Stimulated activated CD4-positive, alpha-beta T cell treated with anti-CD3 and anti-CD28 coated beads, Interleukin-15, amount 100 ng/mL, for 48 hours (primary cell): Measurements from ENCODE around the gene POLD3.
"Not testable (repeated sequence)": the region's sequence is repeated elsewhere in the genome, so short reads cannot be mapped to it uniquely, and the experiment has no call there.

Source experiments
- DNase-seq, 2 donors: peaks; one replicate each; pipeline ENCODE4 v3.0.0-alpha.2; 2020; ENCODE audit warnings: low read depth in 2 of 2

POLD3 gene

DNA sequence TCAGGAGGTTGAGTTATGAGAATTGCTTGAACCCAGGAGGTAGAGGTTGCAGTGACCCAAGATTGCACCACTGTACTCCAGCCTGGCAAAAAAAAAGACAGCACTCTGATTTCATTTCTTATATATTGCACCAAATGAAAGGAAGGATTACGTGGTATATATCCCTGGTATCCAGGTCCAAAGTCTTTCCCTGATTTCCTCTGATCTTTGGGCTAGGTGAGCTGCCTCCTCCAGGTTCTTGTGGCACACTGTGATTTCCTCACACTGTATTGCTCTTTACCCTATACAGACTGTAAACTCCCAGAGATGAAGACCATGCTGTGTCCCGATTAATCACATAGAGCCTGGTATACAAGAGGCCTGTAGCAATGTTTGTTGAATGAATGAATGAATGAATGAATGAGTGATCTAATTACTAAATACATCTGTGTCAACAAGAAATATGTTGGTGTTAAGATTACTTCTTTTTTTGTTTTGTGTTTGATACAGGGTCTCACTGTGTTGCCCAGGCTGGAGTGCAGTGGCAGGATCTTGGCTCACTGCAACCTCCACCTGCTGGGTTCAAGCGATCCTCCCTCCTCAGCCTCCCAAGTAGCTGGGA lies 9.3 kb upstream of the POLD3 start:
- no peak for DNase-seq

- DNase-seq = not testable (repeated sequence)
Measured at GRCh38 chr11:74590492-74590891, 1.9 kb upstream of the POLD3 start.

GRCh38 chr11:74592063-74592440 lies 330 bp upstream of the POLD3 start:
- DNase-seq = no peak

- DNase-seq = no peak
Measured at GRCh38 chr11:74593463-74593862, 1.1 kb downstream of the POLD3 start.

- no peak for DNase-seq
Measured at GRCh38 chr11:74602637-74603556, 10.5 kb downstream of the POLD3 start.

- no peak for DNase-seq
Measured at GRCh38 chr11:74603845-74604244, 11.5 kb downstream of the POLD3 start.

DNA sequence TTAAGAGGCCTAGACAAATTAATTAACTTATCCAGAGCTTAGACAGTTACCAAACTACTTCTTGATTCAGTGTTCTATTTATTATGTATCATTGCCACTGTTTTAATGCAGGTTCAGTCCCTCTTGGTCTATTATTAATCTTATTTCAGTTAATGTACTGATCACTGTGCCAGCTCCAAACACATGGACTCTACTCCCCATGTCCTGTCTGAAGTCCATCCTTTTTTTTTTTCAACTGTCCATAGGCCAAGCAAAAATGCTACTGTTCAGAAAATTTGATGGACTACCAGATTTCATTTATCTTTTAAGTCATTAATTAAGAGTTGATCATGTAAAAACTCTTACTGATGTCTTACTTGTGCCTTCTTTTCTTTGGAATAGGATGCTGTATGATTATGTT lies 11.9 kb downstream of the POLD3 start:
- no peak for DNase-seq

DNA sequence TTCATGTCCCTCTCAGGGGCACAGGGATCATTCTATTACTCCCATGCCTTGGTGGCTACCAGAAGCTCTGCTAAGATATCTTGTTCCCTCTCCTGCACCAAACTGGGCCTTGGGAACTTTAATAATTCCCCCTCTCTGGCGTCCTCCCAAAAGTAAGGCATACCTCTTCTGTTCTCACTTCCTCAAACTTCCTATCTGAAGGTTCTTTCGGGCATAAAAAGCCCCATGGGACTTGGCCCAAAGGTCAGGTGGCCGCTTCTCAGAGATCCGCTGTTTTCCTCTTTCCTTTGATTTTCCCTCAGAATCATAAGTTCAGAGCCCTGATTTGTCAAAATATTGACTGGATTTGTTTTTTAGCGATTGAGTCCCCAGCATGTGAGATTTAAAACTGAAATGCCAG lies 13.0 kb downstream of the POLD3 start:
- DNase-seq = no peak

- DNase-seq = no peak
Measured at GRCh38 chr11:74608431-74608830, 16.0 kb downstream of the POLD3 start.

- DNase-seq = no peak
Measured at GRCh38 chr11:74611369-74611861, 19.0 kb downstream of the POLD3 start.

DNA sequence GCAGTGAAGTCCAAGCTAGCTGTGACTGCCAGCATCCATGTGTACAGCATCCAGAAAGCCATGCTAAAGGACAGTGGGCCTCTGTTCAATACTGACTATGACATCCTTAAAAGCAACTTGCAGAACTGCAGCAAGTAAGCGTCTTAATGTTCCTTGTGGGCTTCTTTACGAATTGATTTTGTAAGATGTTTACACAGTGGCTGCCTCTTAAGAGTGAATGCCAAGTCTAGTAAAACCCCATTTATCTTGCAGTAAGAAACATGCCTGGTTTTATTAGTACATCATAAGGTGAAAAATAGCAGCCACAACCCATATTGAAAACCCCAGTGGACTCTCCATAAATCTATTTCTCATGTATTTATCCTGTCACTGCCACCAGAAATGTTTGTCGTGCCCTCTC lies 20.5 kb downstream of the POLD3 start:
- DNase-seq = no peak

DNA sequence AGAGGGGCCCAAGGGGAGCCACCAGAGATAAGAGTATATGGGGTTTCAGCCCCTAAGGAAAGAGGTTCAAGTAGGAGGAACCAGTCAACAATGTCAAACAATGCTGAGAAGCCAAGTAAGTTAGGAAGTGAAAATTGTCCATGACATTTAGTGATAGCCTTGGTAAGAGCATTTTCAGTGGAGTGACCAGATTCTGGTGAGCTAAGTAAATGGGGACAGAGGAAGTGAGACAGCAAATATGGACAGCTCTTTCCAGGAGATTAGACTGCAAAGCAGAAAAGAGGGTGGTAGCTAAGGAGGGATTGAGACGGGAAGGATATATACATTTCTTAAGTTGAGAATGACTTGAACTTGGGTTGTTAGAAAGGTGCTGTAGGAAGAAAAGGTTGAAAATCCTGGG lies 22.9 kb downstream of the POLD3 start:
- no peak for DNase-seq

DNA sequence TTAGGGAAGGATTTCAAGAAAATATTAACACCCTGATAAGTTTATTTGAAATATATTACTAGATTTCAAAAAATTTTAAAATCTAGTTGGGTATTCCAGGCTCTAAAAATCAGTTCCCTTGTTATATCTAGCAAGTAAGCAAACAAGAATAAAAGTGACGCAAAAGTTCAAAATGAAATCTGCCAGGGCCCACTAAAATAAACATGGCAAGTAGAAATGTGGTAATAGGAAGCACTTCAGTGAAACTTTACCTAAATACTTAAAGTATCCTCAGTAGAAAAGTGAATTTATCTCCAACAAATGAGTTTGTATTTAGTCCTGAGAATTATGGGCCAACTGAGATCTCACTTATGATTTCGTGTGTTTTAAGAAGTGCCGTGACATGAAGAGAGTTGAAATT lies 23.6 kb downstream of the POLD3 start:
- DNase-seq = no peak

DNA sequence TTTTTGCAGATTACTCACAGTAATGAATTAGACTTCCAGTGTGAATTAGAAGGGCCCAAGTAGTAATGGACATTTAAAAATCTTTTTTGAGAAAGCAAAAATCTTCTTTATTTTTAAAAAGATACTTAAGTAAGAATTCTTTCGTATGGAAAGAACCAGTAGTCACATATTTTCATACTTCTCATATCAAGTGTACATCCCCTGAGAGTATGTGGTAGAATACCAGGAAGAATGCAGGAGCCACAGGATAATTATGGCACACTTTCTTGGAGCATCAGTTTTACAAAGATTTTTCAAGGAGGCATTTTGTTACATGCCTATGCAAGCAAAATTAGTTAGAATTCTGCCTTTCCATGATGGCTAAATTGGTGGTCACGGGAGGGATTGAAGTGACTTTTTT lies 28.1 kb downstream of the POLD3 start:
- DNase-seq = no peak

GRCh38 chr11:74626130-74626529 lies 33.7 kb downstream of the POLD3 start:
- no peak for DNase-seq

- DNase-seq = no peak
Measured at GRCh38 chr11:74626604-74627003, 34.2 kb downstream of the POLD3 start.

DNA sequence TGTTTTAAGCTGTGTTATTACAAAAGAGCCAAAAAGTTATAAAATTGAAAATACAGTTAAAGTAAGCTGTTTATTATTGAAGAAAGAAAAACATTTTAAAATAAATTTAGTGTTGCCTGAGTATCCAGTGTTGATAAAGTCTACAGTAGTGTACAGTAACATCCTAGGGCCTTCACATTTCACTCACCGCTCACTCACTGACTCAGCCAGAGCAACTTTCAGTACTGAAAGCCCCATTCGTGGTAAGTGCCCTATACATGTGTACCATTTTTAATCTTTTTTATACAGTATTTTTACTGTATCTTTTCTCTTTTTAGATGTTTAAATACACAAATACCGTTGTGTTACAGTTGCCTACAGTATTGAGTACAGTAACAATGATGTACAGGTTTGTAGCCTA lies 35.0 kb downstream of the POLD3 start:
- no peak for DNase-seq

DNA sequence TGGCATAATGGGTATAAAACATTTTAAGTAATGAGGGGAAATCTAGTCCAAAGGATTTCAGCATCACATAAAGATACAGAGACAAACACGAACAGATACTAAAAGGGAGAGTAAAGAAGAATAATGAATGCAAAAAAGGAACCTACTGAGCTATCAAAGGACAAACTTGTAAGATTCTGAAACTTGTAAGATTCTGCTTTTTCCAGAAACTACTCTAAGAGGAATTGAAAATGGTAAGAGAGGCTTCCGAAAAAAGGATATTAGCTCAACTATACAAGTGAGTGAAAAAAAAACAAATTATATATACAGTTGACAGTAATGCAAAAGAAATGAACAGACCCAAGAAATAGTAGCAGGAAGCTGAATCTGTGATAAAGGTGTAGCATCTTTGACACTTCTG lies 37.7 kb downstream of the POLD3 start:
- DNase-seq = no peak

DNA sequence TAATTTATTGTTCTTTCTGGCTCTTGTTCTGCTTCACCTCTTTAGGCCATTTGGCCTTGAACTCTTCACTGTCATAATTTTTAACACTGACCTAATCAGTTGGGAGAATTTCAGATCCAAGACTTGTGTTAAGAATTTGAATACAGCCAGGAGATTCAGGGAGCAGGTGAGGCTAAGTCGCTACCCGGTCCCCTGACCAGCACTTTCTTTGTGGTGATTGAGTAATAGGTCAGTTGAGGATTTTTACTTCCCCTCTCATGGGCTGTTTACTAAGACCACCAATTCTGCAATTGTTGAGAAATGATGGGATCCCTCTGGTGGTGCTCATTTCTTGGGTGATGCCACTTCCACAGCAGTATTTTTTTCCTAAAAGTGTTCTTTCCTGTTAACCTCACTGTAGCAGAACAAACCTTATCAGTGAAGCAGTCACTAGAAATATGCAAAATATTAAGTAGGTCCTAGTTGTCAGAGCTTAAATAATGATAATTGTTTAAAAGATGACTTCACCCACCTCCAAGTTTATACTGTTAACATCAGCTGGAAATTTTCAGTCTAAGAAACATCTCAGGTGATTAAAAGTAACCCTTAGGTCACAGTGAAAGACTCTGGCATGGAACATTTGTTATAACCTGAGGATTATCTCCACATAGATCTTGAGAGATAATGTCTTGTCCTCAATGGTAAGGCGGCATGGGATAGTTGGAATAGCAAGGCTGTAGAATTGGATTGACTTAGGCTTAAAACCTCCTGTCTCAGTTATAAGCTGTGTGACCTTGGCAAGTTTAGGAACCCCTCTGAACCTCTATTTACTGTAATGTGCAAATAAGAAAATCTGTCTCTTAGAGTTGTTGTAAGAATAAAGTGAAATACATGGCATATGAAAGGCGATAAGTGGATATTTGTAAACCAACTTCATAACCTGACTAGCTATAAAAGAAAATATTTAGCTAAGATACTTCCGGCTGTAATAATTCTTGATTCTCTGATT lies 41.3 kb downstream of the POLD3 start:
- DNase-seq = no peak

GRCh38 chr11:74634537-74634936 lies 42.2 kb downstream of the POLD3 start:
- DNase-seq = no peak

- no peak for DNase-seq
Measured at GRCh38 chr11:74636630-74637184, 44.3 kb downstream of the POLD3 start.

GRCh38 chr11:74637700-74638099 lies 45.3 kb downstream of the POLD3 start:
- DNase-seq = no peak
